Tracheal epithelial cell (primary cell): ENCODE data around the gene DCDC2C. TPM values are rescaled to one million over a fixed set of nuclear protein-coding genes. Genes with fewer than 3 reads are reported as not detected.

Experiments used
- total RNA-seq: library from RNA; depleted of rRNA; stranded (reverse); fragments of >200 nt; gene quantifications from 2 replicates; pipeline ENCODE4 v1.2.1, GENCODE V29; 2014

The DCDC2C gene
- total RNA-seq = not detected in 2 replicates

DNA sequence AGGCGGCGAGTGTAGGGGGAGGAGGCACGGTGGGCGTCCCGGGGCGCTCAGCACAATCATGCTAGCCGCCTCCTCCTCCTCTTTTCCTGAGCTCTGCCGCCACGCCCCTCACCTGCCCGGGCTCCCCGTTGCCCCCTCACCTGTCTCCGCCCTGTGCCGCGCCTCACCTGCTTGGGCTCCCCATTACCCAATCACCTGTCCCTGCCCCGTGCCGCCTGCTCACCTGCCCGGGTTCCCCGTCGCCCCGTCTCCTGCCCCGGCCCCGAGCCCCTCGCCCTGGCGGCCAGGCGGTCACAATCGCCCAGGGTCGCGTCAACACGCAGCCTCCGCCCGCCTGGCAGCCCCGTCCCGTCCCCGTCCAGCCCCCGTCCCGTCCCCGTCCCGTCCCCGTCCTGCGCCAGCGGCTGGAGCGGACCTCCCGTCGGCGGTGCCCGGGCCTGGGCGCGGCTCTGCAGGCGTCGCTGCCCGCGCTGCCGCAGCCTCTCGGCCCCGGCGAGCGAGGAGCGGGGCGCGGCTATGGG lies at the start of gene DCDC2C:
DCDC2C (plus strand) TSS at position 340 of the 521 bp plus-strand sequence; CDS start at position 517, 177 bp downstream.

GRCh38 chr2:3657881-3658280 lies 45.5 kb upstream of the DCDC2C start, which contains the start of gene ALLC:
ALLC (plus strand) TSS chr2:3658200; CDS start chr2:3671158, 12,958 bp downstream.

Other genes with a start within 250 kb of the DCDC2C start
- gene ADI1, start 184.0 kb upstream of the DCDC2C start, total RNA-seq = 23.4 and 36.9 TPM in 2 replicates
- gene RNASEH1, start 145.2 kb upstream of the DCDC2C start, total RNA-seq = 26.4 and 29.6 TPM in 2 replicates
- 1,980 and 2,482 TPM in 2 replicates for gene RPS7, start 128.3 kb upstream of the DCDC2C start, total RNA-seq
- not detected in 2 replicates for gene COLEC11, start 108.5 kb upstream of the DCDC2C start, total RNA-seq
- gene ALLC, start 45.4 kb upstream of the DCDC2C start, total RNA-seq = not detected in 2 replicates